ENCODE measurements around the gene ZC3H7A. TPM values are rescaled to one million over a fixed set of nuclear protein-coding genes. Genes with fewer than 3 reads are reported as not detected.

Gene ZC3H7A
- total and polyA plus RNA-seq, 2 of the 13 experiments (the other 11 are each of a cell fraction or from before 2014, with no cell fraction given) = 29.2 to 36.8 TPM

DNA sequence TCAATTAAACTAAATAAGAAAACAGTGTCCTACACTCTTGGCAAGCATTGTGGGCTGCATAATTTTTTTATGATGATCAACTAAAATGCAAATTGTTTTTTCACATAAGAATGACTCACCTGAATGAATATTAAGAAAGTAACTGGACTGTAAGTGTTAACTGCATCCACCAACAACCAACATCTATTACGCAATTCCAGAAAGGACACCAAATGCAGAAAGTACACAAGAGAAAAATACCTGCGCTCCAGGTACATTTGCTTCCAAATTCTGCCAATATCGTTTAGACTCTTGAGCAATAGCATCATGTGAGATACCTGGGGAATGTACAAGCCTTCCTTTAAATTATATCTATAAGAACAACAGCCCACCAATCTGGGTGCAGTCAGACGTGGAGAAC lies 34.6 kb downstream of the ZC3H7A start:
- WGBS (ENCODE audit: low lambda C conversion rate) = 78% methylated on average over 4 of the region's 4 CpGs

More for the DNA sequence above, 34.6 kb downstream of the ZC3H7A start:
- no peaks in the 10 kb centered on the region for H3K27me3 ChIP-seq (ENCODE audit: control insufficient read depth in 1 of 2, insufficient read depth in 2 of 2, low read length in 2 of 2)
- no peak overlapping the region for H3K9ac ChIP-seq (ENCODE audit: insufficient read depth, low read depth, low read length)
- TF ChIP-seq, protein P1, sequence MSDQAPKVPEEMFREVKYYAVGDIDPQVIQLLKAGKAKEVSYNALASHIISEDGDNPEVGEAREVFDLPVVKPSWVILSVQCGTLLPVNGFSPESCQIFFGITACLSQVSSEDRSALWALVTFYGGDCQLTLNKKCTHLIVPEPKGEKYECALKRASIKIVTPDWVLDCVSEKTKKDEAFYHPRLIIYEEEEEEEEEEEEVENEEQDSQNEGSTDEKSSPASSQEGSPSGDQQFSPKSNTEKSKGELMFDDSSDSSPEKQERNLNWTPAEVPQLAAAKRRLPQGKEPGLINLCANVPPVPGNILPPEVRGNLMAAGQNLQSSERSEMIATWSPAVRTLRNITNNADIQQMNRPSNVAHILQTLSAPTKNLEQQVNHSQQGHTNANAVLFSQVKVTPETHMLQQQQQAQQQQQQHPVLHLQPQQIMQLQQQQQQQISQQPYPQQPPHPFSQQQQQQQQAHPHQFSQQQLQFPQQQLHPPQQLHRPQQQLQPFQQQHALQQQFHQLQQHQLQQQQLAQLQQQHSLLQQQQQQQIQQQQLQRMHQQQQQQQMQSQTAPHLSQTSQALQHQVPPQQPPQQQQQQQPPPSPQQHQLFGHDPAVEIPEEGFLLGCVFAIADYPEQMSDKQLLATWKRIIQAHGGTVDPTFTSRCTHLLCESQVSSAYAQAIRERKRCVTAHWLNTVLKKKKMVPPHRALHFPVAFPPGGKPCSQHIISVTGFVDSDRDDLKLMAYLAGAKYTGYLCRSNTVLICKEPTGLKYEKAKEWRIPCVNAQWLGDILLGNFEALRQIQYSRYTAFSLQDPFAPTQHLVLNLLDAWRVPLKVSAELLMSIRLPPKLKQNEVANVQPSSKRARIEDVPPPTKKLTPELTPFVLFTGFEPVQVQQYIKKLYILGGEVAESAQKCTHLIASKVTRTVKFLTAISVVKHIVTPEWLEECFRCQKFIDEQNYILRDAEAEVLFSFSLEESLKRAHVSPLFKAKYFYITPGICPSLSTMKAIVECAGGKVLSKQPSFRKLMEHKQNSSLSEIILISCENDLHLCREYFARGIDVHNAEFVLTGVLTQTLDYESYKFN (CRISPR knock-in tag; conservative IDR thresholded peaks at IDR 0.05) = 0 out of 2 replicates have a peak, but pooled peaks have one; percentile 14
- peak; percentile 56 for TF ChIP-seq ZEB1 (IDR thresholded peaks at IDR 0.05; ENCODE audit: insufficient replicate concordance, low read depth)
- TF ChIP-seq ZFP36L1 (CRISPR knock-in tag; IDR thresholded peaks at IDR 0.05) = no peak
- peak; percentile 97 for TF ChIP-seq CEBPB (IDR thresholded peaks at IDR 0.05; ENCODE audit: borderline replicate concordance, low read depth, low read length)
- TF ChIP-seq ZNF652 (CRISPR knock-in tag; IDR thresholded peaks at IDR 0.05; ENCODE audit: borderline replicate concordance, low read depth) = peak; percentile 81
- peak; percentile 87 for TF ChIP-seq CEBPG (CRISPR knock-in tag; IDR thresholded peaks at IDR 0.05)
- CTCF ChIA-PET (ENCODE audit: low intra/inter-chr PET ratio, low total read pairs) = no interaction called here
- no peak overlapping the region for H3K4me2 ChIP-seq (ENCODE audit: low read depth, low read length)
- DNase-seq (ENCODE audit: low spot score) = no peak
- in situ Hi-C loops (cut with HindIII; ENCODE audit: extremely low pct_ligation_motif_present, low pct_unique_long_range_greater_than_20kb) = no loop called here
- H3K36me3 ChIP-seq (replicated peaks in 1 of 2; ENCODE audit: control insufficient read depth in 1 of 2, insufficient read depth in 2 of 2, low read length in 2 of 2) = peaks cover 18 to 59% of the 10 kb centered on the region in 2 experiments
- BruUV-seq (replicated peaks) = no TSS peak
- no peak overlapping the region for H3K4me3 ChIP-seq (replicated peaks in 1 of 3; ENCODE audit: insufficient read depth in 1 of 3, low read depth in 2 of 3, low read length in 3 of 3)
- peaks cover 24% of the 10 kb centered on the region for H3K4me1 ChIP-seq (ENCODE audit: insufficient read depth, low read length)
- ATAC-seq = no peak
- POLR2A ChIA-PET = interaction anchor here (1.5 kb wide), 1 partner anchor 20 kb away, joined by 7 read pairs; the partner anchor contains the start of gene TXNDC11
- no peaks in the 10 kb centered on the region for H3K79me2 ChIP-seq (ENCODE audit: insufficient read depth, low read length)
- H2AFZ ChIP-seq (ENCODE audit: low read length) = no peak overlapping the region
- no peak for FAIRE-seq
- intact Hi-C loops (cut with micrococcal nuclease; ENCODE audit: unreplicated experiment) = no loop called here
- H3K27ac ChIP-seq (ENCODE audit: extremely low read length, insufficient read depth, low read length) = no peak overlapping the region
- no peaks in the 10 kb centered on the region for H3K9me3 ChIP-seq (ENCODE audit: low read length)
- no peaks in the 10 kb centered on the region for H4K20me1 ChIP-seq (ENCODE audit: insufficient read depth, low read length)

Data from HepG2 (cell line).